Activated CD4-positive, CD25-positive, alpha-beta regulatory T cell treated with anti-CD3 and anti-CD28 coated beads, Interleukin-2, amount 50 U/mL, for 16 hours (primary cell): ENCODE results near the gene ARHGAP12.

ENCODE experiments used
- DNase-seq: peaks from one replicate; pipeline ENCODE4 v3.0.0-alpha.2; 2020; ENCODE audit warnings: low read depth, low spot score

Gene ARHGAP12

GRCh38 chr10:31948021-31948420 is 19.4 kb upstream of the ARHGAP12 start:
- DNase-seq = no peak

GRCh38 chr10:31947144-31947926 is 18.7 kb upstream of the ARHGAP12 start:
- DNase-seq = no peak

GRCh38 chr10:31945392-31945791 is 16.8 kb upstream of the ARHGAP12 start:
- DNase-seq = no peak

- DNase-seq = no peak
Observed at GRCh38 chr10:31944071-31944433, 15.4 kb upstream of the ARHGAP12 start.

GRCh38 chr10:31942892-31943291 is 14.3 kb upstream of the ARHGAP12 start:
- DNase-seq = no peak

- no peak for DNase-seq
Observed at GRCh38 chr10:31942435-31942834, 13.8 kb upstream of the ARHGAP12 start.

GRCh38 chr10:31940839-31941653 is 12.4 kb upstream of the ARHGAP12 start:
- DNase-seq = no peak

- DNase-seq = no peak
Observed at GRCh38 chr10:31939797-31940708, 11.4 kb upstream of the ARHGAP12 start.

GRCh38 chr10:31937371-31937770 is 8.7 kb upstream of the ARHGAP12 start:
- no peak for DNase-seq

GRCh38 chr10:31936933-31937332 is 8.3 kb upstream of the ARHGAP12 start:
- DNase-seq = no peak

- no peak for DNase-seq
Observed at GRCh38 chr10:31936086-31936485, 7.5 kb upstream of the ARHGAP12 start.

GRCh38 chr10:31935678-31936077 is 7.0 kb upstream of the ARHGAP12 start:
- DNase-seq = no peak

GRCh38 chr10:31932838-31933237 is 4.2 kb upstream of the ARHGAP12 start:
- DNase-seq = no peak

GRCh38 chr10:31930856-31931255 is 2.2 kb upstream of the ARHGAP12 start:
- DNase-seq = no peak

- DNase-seq = no peak
Observed at GRCh38 chr10:31930023-31930751, 1.6 kb upstream of the ARHGAP12 start.

- no peak for DNase-seq
Observed at GRCh38 chr10:31929261-31930022, 811 bp upstream of the ARHGAP12 start.

GRCh38 chr10:31927884-31928548 is 615 bp downstream of the ARHGAP12 start:
- DNase-seq = peak; percentile 20

GRCh38 chr10:31927565-31927883 is 1.1 kb downstream of the ARHGAP12 start:
- DNase-seq = no peak

GRCh38 chr10:31926765-31927564 is 1.7 kb downstream of the ARHGAP12 start:
- DNase-seq = no peak
